CD14-positive monocyte (primary cell): ENCODE results near the gene MYOD1. TPM values are rescaled to one million over a fixed set of nuclear protein-coding genes. Genes with fewer than 3 reads are reported as not detected.

Experiments used
- DNase-seq, 3 donors: peaks; one replicate each; pipeline ENCODE4 v3.0.0-alpha.2; 2011 to 2022
- H2AFZ ChIP-seq: 2 replicates; pipeline ENCODE4 v1.6.0; 2012; ENCODE audit warnings: mild to moderate bottlenecking, low read depth, low read length, inconsistent platforms; ENCODE audit not compliant: insufficient read depth, poor library complexity, severe bottlenecking
- H3K27ac ChIP-seq, 2 donors: 1 replicate in 1 of 2; 2 replicates in 1 of 2; pipeline ENCODE4 v1.5.1; 2012 to 2013; ENCODE audit warnings: low read length in 2 of 2, control low read depth in 1 of 2, inconsistent platforms in 1 of 2, low read depth in 1 of 2, mild to moderate bottlenecking in 1 of 2
- H3K27me3 ChIP-seq, 2 donors: one replicate each; pipeline versions ENCODE4 v1.6.0 to v1.6.1; 2011 to 2013; ENCODE audit warnings: low read length in 2 of 2; ENCODE audit not compliant: control insufficient read depth in 2 of 2, insufficient read depth in 2 of 2
- H3K36me3 ChIP-seq, 2 donors: replicated peaks in 1 of 2; 1 replicate in 1 of 2; 2 replicates in 1 of 2; pipeline versions ENCODE4 v1.5.1 to v1.6.1; 2012 to 2013; ENCODE audit warnings: low read length in 2 of 2, control low read depth in 1 of 2, inconsistent platforms in 1 of 2, mild to moderate bottlenecking in 1 of 2; ENCODE audit not compliant: insufficient read depth in 2 of 2, control insufficient read depth in 1 of 2
- H3K4me1 ChIP-seq, 2 donors: 1 replicate in 1 of 2; 2 replicates in 1 of 2; pipeline versions ENCODE4 v1.5.1 to v1.6.1; 2012 to 2013; ENCODE audit warnings: low read length in 2 of 2, control low read depth in 1 of 2, inconsistent platforms in 1 of 2, mild to moderate bottlenecking in 1 of 2, moderate library complexity in 1 of 2; ENCODE audit not compliant: insufficient read depth in 2 of 2, control insufficient read depth in 1 of 2
- H3K4me2 ChIP-seq: replicated peaks from 2 replicates; pipeline ENCODE3; 2012; ENCODE audit warnings: low read length, moderate library complexity, mild to moderate bottlenecking; ENCODE audit not compliant: poor library complexity, severe bottlenecking; ENCODE audit errors: extremely low read depth
- H3K4me3 ChIP-seq, 3 experiments: fragments of 200-600 bp in 1 of 3; sonication (generic) in 1 of 3; replicated peaks in 1 of 3; 1 replicate in 2 of 3; 2 replicates in 1 of 3; pipeline ENCODE4 v1.5.1; 2011 to 2013; ENCODE audit warnings: low read length in 3 of 3, mild to moderate bottlenecking in 3 of 3, control low read depth in 2 of 3, low read depth in 2 of 3, inconsistent platforms in 1 of 3, moderate library complexity in 1 of 3
- H3K79me2 ChIP-seq: 2 replicates; pipeline ENCODE4 v1.6.0; 2012; ENCODE audit warnings: mild to moderate bottlenecking, control low read depth, inconsistent platforms, low read length, moderate library complexity; ENCODE audit not compliant: insufficient read depth
- H3K9ac ChIP-seq: 2 replicates; pipeline ENCODE4 v1.6.0; 2017; ENCODE audit warnings: low read length, mild to moderate bottlenecking; ENCODE audit not compliant: insufficient read depth, poor library complexity, severe bottlenecking
- H3K9me3 ChIP-seq, 2 donors: replicated peaks in 1 of 2; 1 replicate in 1 of 2; 2 replicates in 1 of 2; pipeline versions ENCODE4 v1.5.1 to v1.6.1; 2012 to 2013; ENCODE audit warnings: low read length in 2 of 2, control low read depth in 1 of 2; ENCODE audit not compliant: control insufficient read depth in 1 of 2, insufficient read depth in 1 of 2
- H4K20me1 ChIP-seq: 2 replicates; pipeline ENCODE4 v1.6.0; 2012; ENCODE audit warnings: mild to moderate bottlenecking, low read length, control low read depth, moderate library complexity; ENCODE audit not compliant: insufficient read depth
- H3K27ac Mint-ChIP-seq, 7 donors: one replicate each; pipeline ENCODE4 v1.8.0; 2020; ENCODE audit warnings: mild to moderate bottlenecking in 7 of 7, mixed read lengths in 7 of 7, moderate library complexity in 6 of 7, inconsistent platforms in 2 of 7
- H3K27me3 Mint-ChIP-seq, 3 donors: one replicate each; pipeline ENCODE4 v1.8.0; 2021 to 2022; ENCODE audit warnings: low read depth in 3 of 3, mild to moderate bottlenecking in 3 of 3, mixed read lengths in 3 of 3, moderate library complexity in 3 of 3, inconsistent platforms in 1 of 3
- H3K36me3 Mint-ChIP-seq, 2 donors: one replicate each; pipeline ENCODE4 v1.8.0; 2020; ENCODE audit warnings: mixed read lengths in 2 of 2, inconsistent platforms in 1 of 2, mild to moderate bottlenecking in 1 of 2
- H3K4me1 Mint-ChIP-seq: one replicate; pipeline ENCODE4 v1.8.0; 2020; ENCODE audit warnings: mild to moderate bottlenecking, mixed read lengths
- H3K4me3 Mint-ChIP-seq, 2 donors: one replicate each; pipeline ENCODE4 v1.8.0; 2020; ENCODE audit warnings: mild to moderate bottlenecking in 2 of 2, mixed read lengths in 2 of 2, moderate library complexity in 1 of 2
- H3K9me3 Mint-ChIP-seq, 7 donors: one replicate each; pipeline ENCODE4 v1.8.0; 2020 to 2022; ENCODE audit warnings: mixed read lengths in 7 of 7, mild to moderate bottlenecking in 6 of 7, moderate library complexity in 6 of 7, inconsistent platforms in 2 of 7
- WGBS: methylation state at CpG from one replicate; pipeline ENCODE4 v1.1.5; 2013; ENCODE audit warnings: missing lambda C conversion rate; ENCODE audit not compliant: insufficient coverage; 5-methylcytosine and 5-hydroxymethylcytosine counted together
- intact Hi-C, 2 donors: fragments of 100-400 bp; cut with micrococcal nuclease; formaldehyde crosslinking; loops; one replicate each; pipeline versions ENCODE4 v1.15.0 to v1.15.1; 2023
- polyA plus RNA-seq, 3 donors: library from polyadenylated mRNA; depleted of rRNA in 1 of 3; unstranded in 2 of 3; stranded (reverse) in 1 of 3; fragments of 300-500 nt in 2 of 3; fragments of >200 nt in 1 of 3; fragmentation: Illumina TruSeq in 2 of 3; gene quantifications; 1 replicate in 2 of 3; 2 replicates in 1 of 3; pipeline ENCODE4 v1.2.3, GENCODE V29; 2012 to 2021
- TF ChIP-seq, protein P1 (sequence below): fragments of 200-600 bp; IDR thresholded peaks from one replicate; pipeline ENCODE4 v1.8.0; 2022; ENCODE audit warnings: antibody characterized with exemption, mild to moderate bottlenecking

MYOD1 gene
- polyA plus RNA-seq, 3 donors, result not detected

DNA sequence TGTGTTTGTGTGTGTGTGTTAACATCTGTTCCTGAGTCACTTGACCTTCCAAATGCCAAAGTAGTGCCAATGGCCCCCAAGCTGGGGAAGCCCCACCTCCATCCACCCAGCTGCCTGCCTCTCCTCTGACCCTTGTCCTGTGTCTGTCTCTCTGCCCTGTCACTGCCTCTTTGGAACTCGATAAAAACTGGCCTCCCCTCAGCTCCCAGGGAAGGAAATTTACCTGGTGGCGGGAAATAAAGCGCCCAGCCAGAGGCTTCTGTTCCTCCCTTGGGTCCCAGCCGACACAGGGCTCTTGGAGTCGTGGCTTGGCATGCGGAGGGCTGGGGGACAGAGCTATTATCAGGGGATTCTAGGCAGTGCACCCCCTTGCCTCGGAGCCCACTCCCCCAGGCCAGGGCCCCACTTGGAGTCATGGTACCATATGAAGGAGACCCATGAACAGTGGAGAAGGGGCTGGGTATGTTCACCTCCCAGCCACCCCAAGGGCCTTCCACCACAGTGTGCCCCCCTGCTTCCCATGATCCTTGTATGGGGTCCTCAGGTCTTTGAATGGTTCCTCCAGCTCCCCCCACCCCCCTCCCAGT, 21.4 kb downstream of the MYOD1 start:
- Histone ChIP-seq H3K27me3 (peaks cover 4 to 45% of the 10 kb centered on the region in 2 donors), H3K4me3 (no peak overlapping the region), H3K27ac (no peak overlapping the region), H4K20me1 (no peaks in the 10 kb centered on the region), H3K4me2 (no peak overlapping the region), H2AFZ (no peak overlapping the region), H3K79me2 (no peaks in the 10 kb centered on the region), H3K4me1 (no peaks in the 10 kb centered on the region), H3K9me3 (peaks cover 3 to 15% of the 10 kb centered on the region in 2 donors), H3K9ac (no peak overlapping the region), H3K36me3 (no peaks in the 10 kb centered on the region)
- Mint-ChIP-seq H3K4me1 (no peaks in the 10 kb centered on the region), H3K27ac (no peak overlapping the region), H3K4me3 (no peak overlapping the region), H3K9me3 (peaks cover 0 to 12% (median 3%) of the 10 kb centered on the region in 7 donors), H3K36me3 (peaks cover 0 to 4% of the 10 kb centered on the region in 2 donors), H3K27me3 (peaks cover 6 to 29% (median 12%) of the 10 kb centered on the region in 3 donors)
- intact Hi-C loops, result no loop called here
- TF ChIP-seq, protein P1, sequence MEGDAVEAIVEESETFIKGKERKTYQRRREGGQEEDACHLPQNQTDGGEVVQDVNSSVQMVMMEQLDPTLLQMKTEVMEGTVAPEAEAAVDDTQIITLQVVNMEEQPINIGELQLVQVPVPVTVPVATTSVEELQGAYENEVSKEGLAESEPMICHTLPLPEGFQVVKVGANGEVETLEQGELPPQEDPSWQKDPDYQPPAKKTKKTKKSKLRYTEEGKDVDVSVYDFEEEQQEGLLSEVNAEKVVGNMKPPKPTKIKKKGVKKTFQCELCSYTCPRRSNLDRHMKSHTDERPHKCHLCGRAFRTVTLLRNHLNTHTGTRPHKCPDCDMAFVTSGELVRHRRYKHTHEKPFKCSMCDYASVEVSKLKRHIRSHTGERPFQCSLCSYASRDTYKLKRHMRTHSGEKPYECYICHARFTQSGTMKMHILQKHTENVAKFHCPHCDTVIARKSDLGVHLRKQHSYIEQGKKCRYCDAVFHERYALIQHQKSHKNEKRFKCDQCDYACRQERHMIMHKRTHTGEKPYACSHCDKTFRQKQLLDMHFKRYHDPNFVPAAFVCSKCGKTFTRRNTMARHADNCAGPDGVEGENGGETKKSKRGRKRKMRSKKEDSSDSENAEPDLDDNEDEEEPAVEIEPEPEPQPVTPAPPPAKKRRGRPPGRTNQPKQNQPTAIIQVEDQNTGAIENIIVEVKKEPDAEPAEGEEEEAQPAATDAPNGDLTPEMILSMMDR, result no peak
- 83% methylated on average over 6 of the region's 7 CpGs for WGBS
- no peak for DNase-seq

DNA sequence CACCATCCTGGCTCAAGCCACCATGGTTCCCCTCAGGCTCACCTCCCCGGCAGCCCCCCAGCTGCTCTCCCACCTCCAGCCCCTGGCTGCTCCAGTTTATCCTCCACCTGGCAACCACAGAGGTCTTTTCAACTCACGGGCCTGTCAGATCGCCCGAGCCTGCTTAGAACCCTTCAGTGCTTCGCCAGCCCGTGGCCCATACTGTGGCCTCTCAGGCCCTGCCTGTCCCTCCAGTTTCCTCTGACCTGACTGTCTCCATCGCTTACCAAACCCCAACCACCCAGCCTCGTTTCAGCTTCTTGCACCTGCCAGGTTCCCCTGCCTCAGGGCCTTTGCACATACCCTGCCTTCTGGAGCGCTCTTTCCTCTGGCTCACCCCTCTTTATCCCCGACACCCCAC, 22.1 kb downstream of the MYOD1 start:
- WGBS, result 94% methylated on average over 8 of the region's 10 CpGs
- DNase-seq, result no peak
- Histone ChIP-seq H3K9ac (no peak overlapping the region), H3K9me3 (peaks cover 3 to 8% of the 10 kb centered on the region in 2 donors), H3K4me2 (no peak overlapping the region), H3K36me3 (no peaks in the 10 kb centered on the region), H3K27me3 (peaks cover 2 to 40% of the 10 kb centered on the region in 2 donors), H3K79me2 (no peaks in the 10 kb centered on the region), H3K4me1 (no peaks in the 10 kb centered on the region), H3K4me3 (no peak overlapping the region), H2AFZ (no peak overlapping the region), H4K20me1 (no peaks in the 10 kb centered on the region), H3K27ac (no peak overlapping the region)
- Mint-ChIP-seq H3K4me3 (no peak overlapping the region), H3K27ac (no peak overlapping the region), H3K9me3 (peaks cover 0 to 8% (median under 1%) of the 10 kb centered on the region in 7 donors), H3K27me3 (peaks cover 10 to 24% (median 12%) of the 10 kb centered on the region in 3 donors), H3K4me1 (no peaks in the 10 kb centered on the region), H3K36me3 (peaks cover 0 to 2% of the 10 kb centered on the region in 2 donors)
- intact Hi-C loops, result no loop called here
- TF ChIP-seq, protein P1, result no peak
